T1000 (cell line): ENCODE data around the gene ASPRV1.
"Not testable (repeated sequence)": the region's sequence is repeated elsewhere in the genome, so short reads cannot be mapped to it uniquely, and the experiment has no call there.

Experiments used
- DNase-seq: peaks from one replicate; lab custom pipeline; 2025; ENCODE audit warnings: mixed read lengths; lab: John Stamatoyannopoulos, UW

Gene ASPRV1

GRCh38 chr2:69961496-69961895, at the start of gene ASPRV1:
TSS of gene ASPRV1 (minus strand) at chr2:69961631. CDS start at chr2:69961436, 195 bp downstream.
- DNase-seq: no peak

- DNase-seq: no peak
These were observed 49.2 kb upstream of the ASPRV1 start for GRCh38 chr2:70010576-70011111.

GRCh38 chr2:70009762-70010575, 48.5 kb upstream of the ASPRV1 start:
- DNase-seq: no peak

GRCh38 chr2:70008290-70008689, 46.9 kb upstream of the ASPRV1 start:
- DNase-seq: no peak

GRCh38 chr2:70007151-70007550, 45.7 kb upstream of the ASPRV1 start:
- DNase-seq: no peak

GRCh38 chr2:70006447-70006784, 45.0 kb upstream of the ASPRV1 start:
- no peak for DNase-seq

- no peak for DNase-seq
These were observed 44.5 kb upstream of the ASPRV1 start for GRCh38 chr2:70005752-70006446.

- no peak for DNase-seq
These were observed 43.8 kb upstream of the ASPRV1 start for GRCh38 chr2:70005216-70005615.

- no peak for DNase-seq
These were observed 41.8 kb upstream of the ASPRV1 start for GRCh38 chr2:70003093-70003830.

- no peak for DNase-seq
These were observed 40.9 kb upstream of the ASPRV1 start for GRCh38 chr2:70002241-70002899.

GRCh38 chr2:70000529-70000928, 39.1 kb upstream of the ASPRV1 start:
- DNase-seq: not testable (repeated sequence)

- no peak for DNase-seq
These were observed 37.3 kb upstream of the ASPRV1 start for GRCh38 chr2:69998761-69999160.

- DNase-seq: peak; percentile 34
These were observed 35.8 kb upstream of the ASPRV1 start for GRCh38 chr2:69997015-69997830.

- no peak for DNase-seq
These were observed 34.1 kb upstream of the ASPRV1 start for GRCh38 chr2:69995511-69995910.

- no peak for DNase-seq
These were observed 32.7 kb upstream of the ASPRV1 start for GRCh38 chr2:69994166-69994565.

- no peak for DNase-seq
These were observed 32.3 kb upstream of the ASPRV1 start for GRCh38 chr2:69993708-69994107.

- no peak for DNase-seq
These were observed 31.7 kb upstream of the ASPRV1 start for GRCh38 chr2:69993048-69993565.

- no peak for DNase-seq
These were observed 31.0 kb upstream of the ASPRV1 start for GRCh38 chr2:69992310-69993047.

- no peak for DNase-seq
These were observed 28.1 kb upstream of the ASPRV1 start for GRCh38 chr2:69989441-69990105.

- DNase-seq: no peak
These were observed 27.6 kb upstream of the ASPRV1 start for GRCh38 chr2:69989009-69989408.
